HG03469 (cell line): Measurements from ENCODE around the gene DCAF8.

ENCODE experiments used
- ATAC-seq: cut with Tn5 transposase; IDR thresholded peaks from one replicate; pipeline ENCODE4 v1.9.1; 2021; ENCODE audit warnings: mild to moderate bottlenecking, moderate library complexity, moderate number of reproducible peaks; ENCODE audit not compliant: unreplicated experiment

The DCAF8 gene

GRCh38 chr1:160264795-160265307, 2.5 kb upstream of the DCAF8 start:
- ATAC-seq = no peak

DNA sequence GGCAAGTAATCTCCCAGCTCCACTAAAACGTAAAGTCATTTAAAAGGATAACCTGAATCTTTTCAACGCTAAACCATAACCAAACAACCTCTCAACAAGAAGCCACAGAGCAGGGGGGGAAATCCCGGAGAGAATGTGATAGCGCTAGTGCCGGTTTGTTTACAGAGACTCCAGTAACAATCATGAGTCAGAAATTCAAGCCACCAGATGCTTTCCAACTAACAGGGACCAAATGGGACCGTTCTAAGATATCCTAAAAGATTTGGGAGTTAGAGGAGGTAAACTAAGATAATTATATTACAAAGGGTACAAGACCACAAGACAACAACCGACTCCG, 825 bp downstream of the DCAF8 start:
- no peak for ATAC-seq

- ATAC-seq = no peak
Observed at GRCh38 chr1:160260406-160261382, 1.7 kb downstream of the DCAF8 start.

GRCh38 chr1:160258177-160258798, 4.1 kb downstream of the DCAF8 start:
- no peak for ATAC-seq

- ATAC-seq = no peak
Observed at GRCh38 chr1:160257411-160258015, 4.8 kb downstream of the DCAF8 start.

DNA sequence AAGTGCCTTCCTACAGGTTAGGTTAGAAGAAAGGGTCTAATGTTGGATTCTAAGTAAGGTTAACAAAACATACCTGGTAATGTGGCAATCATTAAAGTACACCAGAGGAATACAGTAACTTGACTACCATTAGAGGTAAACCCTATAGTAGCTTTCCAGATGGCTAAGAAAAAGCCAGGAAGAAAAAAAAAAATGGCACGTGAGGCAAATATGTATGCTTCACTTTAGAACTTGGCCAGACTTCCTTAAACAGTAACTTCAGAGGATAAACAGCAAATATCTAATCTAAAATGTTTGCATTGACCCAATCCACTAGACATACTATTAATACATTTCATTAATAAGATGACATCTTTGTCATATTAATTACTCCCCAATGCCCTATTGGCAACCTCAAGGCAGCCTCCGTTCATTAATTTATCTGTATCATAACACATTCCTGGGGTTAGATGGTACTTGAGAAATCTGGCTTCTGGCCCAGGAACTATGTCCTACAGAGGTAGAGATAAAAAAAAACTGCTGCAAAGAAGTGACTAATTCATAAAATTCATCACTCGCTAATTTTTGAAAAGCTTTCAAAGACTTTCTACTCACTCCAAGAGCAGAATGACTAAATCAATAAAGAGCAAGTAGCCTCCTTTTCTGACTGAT, 5.8 kb downstream of the DCAF8 start:
- ATAC-seq = no peak

DNA sequence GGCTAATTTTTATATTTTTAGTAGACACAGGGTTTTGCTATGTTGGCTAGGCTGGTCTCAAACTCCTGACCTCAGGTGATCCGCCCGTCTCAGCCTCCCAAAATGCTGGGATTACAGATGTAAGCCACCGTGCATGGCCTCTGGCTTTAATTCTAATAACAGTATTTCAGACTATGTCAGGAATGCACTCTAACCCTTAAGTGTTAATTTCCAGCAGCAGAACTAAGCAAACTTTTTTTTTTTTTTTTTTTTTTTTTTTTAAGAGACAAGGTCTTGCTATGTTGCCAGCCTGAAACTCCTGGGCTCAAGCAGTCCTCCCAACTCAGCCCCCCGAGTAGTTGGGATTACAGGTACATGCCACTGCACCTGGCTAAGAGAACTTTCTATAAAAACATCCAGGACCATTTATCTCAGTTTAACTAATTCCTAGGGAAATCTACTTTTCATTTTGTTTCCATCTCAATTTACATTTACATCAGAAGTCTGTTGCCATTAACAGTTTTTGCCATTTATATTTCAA, 6.5 kb downstream of the DCAF8 start:
- no peak for ATAC-seq

GRCh38 chr1:160251687-160252526, 10.4 kb downstream of the DCAF8 start:
- no peak for ATAC-seq

DNA sequence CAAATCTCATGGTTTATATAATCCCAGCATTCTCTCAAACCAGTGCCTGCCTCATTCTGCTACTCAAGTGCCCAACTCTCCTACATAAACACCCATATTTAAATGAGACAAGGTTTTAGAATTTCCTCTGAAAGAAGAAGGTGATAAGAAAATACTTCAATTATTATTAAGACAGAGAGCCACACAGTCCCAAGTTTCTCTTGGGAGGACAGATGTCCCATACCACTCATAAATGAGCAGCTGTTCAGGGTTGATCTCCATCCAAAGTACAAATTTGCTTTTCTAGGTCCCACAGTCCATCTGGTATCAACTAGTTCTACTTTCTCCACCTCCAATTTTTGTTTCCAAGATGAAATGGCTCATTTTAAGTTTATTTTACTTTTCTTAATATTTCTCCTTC, 11.3 kb downstream of the DCAF8 start:
- ATAC-seq = no peak

DNA sequence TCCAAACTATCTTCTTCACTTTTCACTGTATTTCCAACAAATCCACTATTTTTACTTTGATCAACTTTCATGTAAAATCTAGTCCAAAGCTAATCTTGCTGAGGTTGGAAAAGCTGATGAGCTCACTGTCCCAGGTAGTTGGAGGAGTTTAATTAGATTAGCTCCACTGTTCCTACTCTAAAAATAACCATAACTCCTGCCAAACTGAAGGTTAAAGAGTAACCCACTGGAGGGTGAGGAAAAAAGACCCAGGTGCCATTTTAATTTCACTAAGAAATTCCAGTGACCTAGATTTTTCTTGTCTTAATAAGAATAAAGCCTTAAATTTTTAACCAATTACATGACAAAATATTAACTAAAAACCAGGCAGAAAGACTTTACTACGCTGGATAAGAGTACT, 15.3 kb downstream of the DCAF8 start:
- ATAC-seq = no peak

- ATAC-seq = no peak
Observed at GRCh38 chr1:160245434-160245833, 16.9 kb downstream of the DCAF8 start.

- no peak for ATAC-seq
Observed at GRCh38 chr1:160244209-160244608, 18.1 kb downstream of the DCAF8 start.

DNA sequence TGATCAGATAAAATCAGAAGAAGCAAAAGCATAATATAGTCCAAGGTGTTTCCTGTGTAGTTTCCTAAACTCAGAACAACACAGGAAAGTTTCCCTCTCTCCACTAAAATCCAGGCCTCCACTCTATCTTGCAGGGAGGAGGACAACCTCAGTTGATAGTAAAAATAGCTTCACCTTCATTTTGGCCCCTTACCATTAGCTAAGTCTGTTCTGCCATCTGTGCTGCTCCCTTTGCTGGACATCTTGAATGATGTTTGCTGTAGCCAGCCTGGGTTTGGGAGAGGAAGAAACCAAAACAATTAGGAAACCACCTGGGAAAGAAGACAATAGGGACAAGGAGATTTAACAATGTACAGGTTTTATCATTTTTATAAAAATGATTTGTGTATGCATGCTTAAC, 18.6 kb downstream of the DCAF8 start:
- no peak for ATAC-seq

DNA sequence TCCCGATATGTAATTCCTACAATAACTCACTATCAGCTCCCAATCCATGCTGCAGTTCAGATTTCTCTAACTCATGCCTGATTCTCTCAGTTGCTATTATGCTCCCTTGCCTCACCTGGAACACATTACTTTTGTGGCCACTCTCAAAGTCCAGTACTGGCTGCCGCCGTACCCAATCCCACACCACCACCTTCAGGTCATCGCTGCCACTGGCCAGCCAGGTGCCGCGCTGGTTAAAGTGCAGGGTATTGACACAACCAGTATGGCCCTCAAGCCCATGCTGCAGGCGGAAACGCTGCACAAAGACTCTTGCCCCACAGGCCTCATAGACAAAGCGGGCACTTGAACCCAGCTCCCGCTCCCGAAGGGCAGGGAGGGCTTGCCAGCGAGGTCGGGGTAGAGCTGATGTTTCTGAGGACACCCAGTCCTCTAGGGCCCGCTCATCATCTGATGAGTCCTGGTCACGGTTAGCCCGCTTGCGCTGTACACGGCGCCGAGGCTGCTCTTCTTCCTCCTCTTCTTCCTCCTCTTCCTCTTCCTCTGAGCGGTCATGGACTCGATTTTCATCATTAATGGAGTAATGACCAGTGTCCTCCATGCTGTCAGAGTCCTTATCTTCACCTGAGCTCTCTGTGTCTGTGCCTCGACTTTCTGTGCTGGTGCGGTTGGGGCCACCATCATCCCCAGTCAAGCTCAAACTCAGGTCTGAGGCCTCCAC, 22.6 kb downstream of the DCAF8 start:
- no peak for ATAC-seq

DNA sequence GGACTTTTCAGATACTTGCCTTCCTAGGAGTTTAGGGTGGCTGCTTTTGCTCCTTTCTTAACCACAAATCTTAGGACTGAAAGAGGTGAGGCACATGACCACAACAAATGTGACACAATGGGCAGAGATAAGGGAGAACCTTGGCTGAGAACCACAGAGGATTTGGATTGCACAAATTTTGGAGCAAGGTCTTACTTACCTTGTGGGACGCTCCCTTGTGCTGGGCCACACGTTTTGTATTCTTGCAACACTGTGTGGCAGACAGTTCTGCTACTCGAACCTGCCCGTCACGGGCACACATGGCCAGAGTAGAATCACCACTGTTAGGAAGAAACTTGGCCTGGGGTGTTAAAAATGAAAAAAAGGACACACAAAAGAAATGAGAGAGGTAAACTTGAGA, 23.9 kb downstream of the DCAF8 start:
- ATAC-seq = no peak

- ATAC-seq = no peak
Observed at GRCh38 chr1:160237558-160237957, 24.8 kb downstream of the DCAF8 start.

- ATAC-seq = no peak
Observed at GRCh38 chr1:160236806-160237205, 25.5 kb downstream of the DCAF8 start.

DNA sequence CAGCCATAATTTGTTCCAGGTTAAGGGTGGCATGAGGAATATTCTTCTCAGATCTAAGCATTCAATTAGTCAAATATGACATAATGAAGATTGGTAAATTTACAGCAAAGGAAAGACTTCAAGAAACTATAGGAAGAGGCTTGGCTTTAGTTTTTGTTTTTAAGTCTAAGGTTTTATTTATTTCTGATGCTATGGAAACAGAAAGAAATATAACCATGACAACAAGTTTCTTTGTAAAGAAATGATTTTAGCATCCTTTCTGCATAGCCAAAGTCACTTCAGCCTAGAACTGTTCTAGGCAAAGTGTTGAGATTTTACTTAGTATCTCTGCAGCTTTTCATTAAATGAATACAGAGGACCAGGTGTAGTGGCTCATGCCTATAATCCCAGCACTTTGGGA, 29.4 kb downstream of the DCAF8 start:
- no peak for ATAC-seq

DNA sequence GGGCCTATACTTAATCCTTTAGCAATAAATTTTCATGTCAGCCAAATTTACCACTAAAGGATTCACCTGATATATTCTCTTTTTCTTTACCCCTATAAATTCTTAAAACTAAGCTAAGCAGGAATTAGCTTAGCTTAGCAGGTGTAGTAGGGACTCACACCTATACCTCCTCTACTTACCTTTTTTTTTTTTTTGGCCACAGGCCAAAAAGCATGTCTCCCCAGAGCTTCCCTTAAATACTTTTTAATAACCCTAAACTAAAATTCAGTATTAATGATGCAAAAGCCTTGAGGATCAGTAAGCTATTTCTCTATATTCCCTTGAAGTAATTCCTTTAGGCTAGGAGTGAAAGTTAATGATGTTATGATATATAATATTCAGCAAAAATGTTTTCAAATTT, 33.9 kb downstream of the DCAF8 start:
- ATAC-seq = no peak
